ENCODE results near the gene LEFTY1. TPM values are rescaled to one million over a fixed set of nuclear protein-coding genes. Genes with fewer than 3 reads are reported as not detected.
"Not testable (repeated sequence)": the region's sequence is repeated elsewhere in the genome, so short reads cannot be mapped to it uniquely, and the experiment has no call there.

The LEFTY1 gene
- total and polyA plus RNA-seq, 3 experiments from 2014 or later = 0.21 TPM; not detected in 2

- H3K36me3 ChIP-seq (ENCODE audit: insufficient read depth, low read length) = no peaks in the 10 kb centered on the region
- H3K9me3 ChIP-seq (ENCODE audit: low read length) = no peaks in the 10 kb centered on the region
- peaks cover 19% of the 10 kb centered on the region for H3K4me1 ChIP-seq (ENCODE audit: insufficient read depth, low read length)
- Mint-ChIP-seq H3K27ac (peak overlapping the region in 2 of 8 donors; percentile 71 to 79), H3K4me3 (no peak overlapping the region), H3K36me3 (no peaks in the 10 kb centered on the region), H3K4me1 (peaks cover 9 to 12% (median 12%) of the 10 kb centered on the region in 3 donors), H3K27me3 (no peaks in the 10 kb centered on the region), H3K9me3 (no peaks in the 10 kb centered on the region)
- H3K27ac ChIP-seq (ENCODE audit: low read depth, low read length) = peak overlapping the region; percentile 70
- DNase-seq = no peak
- ChIA-PET POLR2A (interaction anchor here (0.7 kb wide), 1 partner anchor 33 kb away, joined by 5 read pairs; no protein-coding TSS in a partner anchor), CTCF (interaction anchor here (1.5 kb wide), 1 partner anchor 14 kb away, joined by 4 read pairs; no protein-coding TSS in a partner anchor)
- no peaks in the 10 kb centered on the region for H3K27me3 ChIP-seq (ENCODE audit: insufficient read depth, low read length, poor library complexity, severe bottlenecking)
- H3K4me3 ChIP-seq (ENCODE audit: low read length) = no peak overlapping the region
Measured at GRCh38 chr1:225930566-225930965, 41.6 kb upstream of the LEFTY1 start.

- H3K4me3 Mint-ChIP-seq = peak overlapping the region in 1 of 7 donors; percentile 10
Measured at GRCh38 chr1:225929462-225929861, 40.5 kb upstream of the LEFTY1 start.

DNA sequence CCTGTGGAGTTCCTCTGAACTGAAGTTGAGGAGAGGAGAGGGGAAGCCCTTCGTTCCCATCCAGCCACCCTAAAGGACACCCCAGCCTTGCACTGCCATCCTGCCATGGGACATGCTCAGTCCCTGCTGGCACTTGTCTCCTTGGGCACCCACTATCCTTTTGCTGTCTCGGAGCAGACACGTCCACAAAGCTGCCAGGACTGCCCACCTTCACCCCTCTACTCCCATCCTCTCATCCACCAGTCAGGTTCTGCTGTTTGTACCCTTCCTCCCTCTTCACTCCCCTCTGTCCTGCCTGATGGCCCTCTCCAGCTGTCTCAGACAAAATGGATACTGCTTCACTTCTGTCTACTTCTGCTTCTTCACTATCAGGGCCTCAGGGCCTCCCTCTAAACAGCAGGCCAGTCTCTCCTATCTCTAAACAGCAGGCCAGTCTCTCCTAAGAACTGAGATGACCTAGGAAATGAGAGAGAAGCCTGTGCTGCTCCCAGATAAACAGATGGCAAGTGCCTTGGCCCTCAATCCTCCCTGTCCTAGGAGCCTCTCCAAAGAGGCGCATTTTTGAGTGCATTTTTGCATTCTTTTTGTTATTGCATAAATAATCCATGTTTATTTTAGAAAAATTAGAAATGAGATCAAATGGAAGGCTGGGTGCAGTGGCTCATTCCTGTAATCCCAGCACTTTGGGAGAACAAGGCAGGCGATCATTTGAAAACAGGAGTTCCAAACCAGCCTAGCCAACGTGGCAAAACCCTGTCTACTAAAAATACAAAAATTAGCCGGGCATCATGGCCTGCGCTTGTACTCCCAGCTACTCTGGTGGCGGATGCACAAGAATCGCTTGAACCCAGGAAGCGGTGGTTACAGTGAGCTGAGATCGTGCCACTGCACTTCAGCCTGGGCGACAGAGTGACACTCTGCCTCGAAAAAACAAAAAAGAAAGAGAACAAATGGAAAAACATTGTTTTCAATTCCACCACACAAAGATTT, 39.5 kb upstream of the LEFTY1 start:
- H3K4me3 Mint-ChIP-seq = peak overlapping the region in 3 of 7 donors; percentile 17 to 44 (median 33)
- POLR2A ChIA-PET = interaction anchor here (1.2 kb wide), 1 partner anchor 150 kb away, joined by 3 read pairs; the partner anchor contains the start of gene SRP9
- peak in 1 of 5 donors; percentile 54 for DNase-seq

More at GRCh38 chr1:225929462-225929861, 40.5 kb upstream of the LEFTY1 start:
- H3K36me3 Mint-ChIP-seq; H3K27me3 ChIP-seq (ENCODE audit: insufficient read depth, low read length, poor library complexity, severe bottlenecking); H3K9me3 Mint-ChIP-seq; H3K4me3 ChIP-seq (ENCODE audit: low read length); H3K36me3 ChIP-seq (ENCODE audit: insufficient read depth, low read length); H3K27me3 Mint-ChIP-seq; H3K9me3 ChIP-seq (ENCODE audit: low read length): not testable (repeated sequence)
- H3K27ac ChIP-seq (ENCODE audit: low read depth, low read length) = peak overlapping the region; percentile 82
- CTCF ChIA-PET = interaction anchor here (0.7 to 1.5 kb wide), 5 partner anchors 13 to 455 kb away, joined by 3 to 4 read pairs (median 3); partner anchors contain the start of gene TMEM63A
- DNase-seq = peak in 1 of 5 donors; percentile 20
- POLR2A ChIA-PET = interaction anchor here (1.2 kb wide), 1 partner anchor 151 kb away, joined by 3 read pairs; the partner anchor contains the start of gene SRP9
- Mint-ChIP-seq H3K27ac (peak overlapping the region in 3 of 8 donors; percentile 26 to 66 (median 57)), H3K4me1 (peaks cover 13 to 20% (median 15%) of the 10 kb centered on the region in 3 donors)
- H3K4me1 ChIP-seq (ENCODE audit: insufficient read depth, low read length) = peaks cover 24% of the 10 kb centered on the region

GRCh38 chr1:225926551-225927113, 37.7 kb upstream of the LEFTY1 start:
- ChIA-PET CTCF (interaction anchor here (1.1 kb wide), 1 partner anchor 10 kb away, joined by 3 read pairs; no protein-coding TSS in a partner anchor), POLR2A (no interaction called here)
- Histone ChIP-seq H3K27ac (ENCODE audit: low read depth, low read length) (peak overlapping the region; percentile 58), H3K4me1 (ENCODE audit: insufficient read depth, low read length) (peaks cover 42% of the 10 kb centered on the region), H3K4me3 (ENCODE audit: low read length) (no peak overlapping the region), H3K9me3 (ENCODE audit: low read length) (no peaks in the 10 kb centered on the region), H3K27me3 (ENCODE audit: insufficient read depth, low read length, poor library complexity, severe bottlenecking) (no peaks in the 10 kb centered on the region), H3K36me3 (ENCODE audit: insufficient read depth, low read length) (peaks cover 7% of the 10 kb centered on the region)
- Mint-ChIP-seq H3K36me3 (peaks cover 0 to 20% (median 0%) of the 10 kb centered on the region in 3 donors), H3K27me3 (no peaks in the 10 kb centered on the region), H3K4me1 (peaks cover 27 to 39% (median 31%) of the 10 kb centered on the region in 3 donors), H3K27ac (peak overlapping the region in 3 of 8 donors; percentile 15 to 69 (median 36)), H3K9me3 (no peaks in the 10 kb centered on the region), H3K4me3 (peak overlapping the region in 2 of 7 donors; percentile 36 to 71)
- no peak for DNase-seq

More for the DNA sequence above, 39.5 kb upstream of the LEFTY1 start:
- H3K36me3 Mint-ChIP-seq = peaks cover 0 to 6% (median 0%) of the 10 kb centered on the region in 3 donors
- no peaks in the 10 kb centered on the region for H3K27me3 ChIP-seq (ENCODE audit: insufficient read depth, low read length, poor library complexity, severe bottlenecking)
- no peak overlapping the region for H3K4me3 ChIP-seq (ENCODE audit: low read length)
- peak overlapping the region; percentile 82 for H3K27ac ChIP-seq (ENCODE audit: low read depth, low read length)
- peak overlapping the region; percentile 56 to 89 (median 78) for H3K27ac Mint-ChIP-seq
- H3K4me1 ChIP-seq (ENCODE audit: insufficient read depth, low read length) = peaks cover 26% of the 10 kb centered on the region
- no peaks in the 10 kb centered on the region for H3K9me3 Mint-ChIP-seq
- peaks cover 18 to 25% (median 20%) of the 10 kb centered on the region in 3 donors for H3K4me1 Mint-ChIP-seq
- no peaks in the 10 kb centered on the region for H3K27me3 Mint-ChIP-seq
- no peaks in the 10 kb centered on the region for H3K9me3 ChIP-seq (ENCODE audit: low read length)
- CTCF ChIA-PET = interaction anchor here (0.7 to 1.0 kb wide), 4 partner anchors 12 to 454 kb away, joined by 3 read pairs; partner anchors contain the start of gene TMEM63A
- H3K36me3 ChIP-seq (ENCODE audit: insufficient read depth, low read length) = no peaks in the 10 kb centered on the region

- peak within 1 kb of the TSS; percentile 92 to 99 (median 95) for H3K4me3 Mint-ChIP-seq
- H3K27me3 Mint-ChIP-seq = no peaks in the 10 kb centered on the region
- H3K36me3 ChIP-seq (ENCODE audit: insufficient read depth, low read length) = peaks cover 20% of the 10 kb centered on the region
- H3K36me3 Mint-ChIP-seq = peaks cover 0 to 43% (median 0%) of the 10 kb centered on the region in 3 donors
- no peaks in the 10 kb centered on the region for H3K9me3 ChIP-seq (ENCODE audit: low read length)
- H3K27me3 ChIP-seq (ENCODE audit: insufficient read depth, low read length, poor library complexity, severe bottlenecking) = no peaks in the 10 kb centered on the region
- H3K4me3 ChIP-seq (ENCODE audit: low read length) = peak within 1 kb of the TSS; percentile 99
- no peaks in the 10 kb centered on the region for H3K9me3 Mint-ChIP-seq
- H3K27ac Mint-ChIP-seq = peak within 1 kb of the TSS; percentile 76 to 98 (median 94)
- DNase-seq = peak; percentile 91 to 96 (median 94)
- ChIA-PET POLR2A (interaction anchor here (0.7 to 2.6 kb wide), 12 partner anchors 11 to 146 kb away, joined by 3 to 27 read pairs (median 4); partner anchors contain the start of genes H3-3A, SDE2, SRP9 and TMEM63A), CTCF (interaction anchor here (1.0 to 3.7 kb wide), 14 partner anchors 10 to 479 kb away, joined by 3 to 18 read pairs (median 3); partner anchors contain the start of genes SRP9 and TMEM63A)
- peaks cover 61% of the 10 kb centered on the region for H3K4me1 ChIP-seq (ENCODE audit: insufficient read depth, low read length)
- H3K27ac ChIP-seq (ENCODE audit: low read depth, low read length) = peak within 1 kb of the TSS; percentile 96
- peaks cover 30 to 55% (median 40%) of the 10 kb centered on the region in 3 donors for H3K4me1 Mint-ChIP-seq
Measured at GRCh38 chr1:225923692-225924555, 35.0 kb upstream of the LEFTY1 start, which contains the start of gene PYCR2. Gene PYCR2, minus strand, starts transcription at chr1:225924250. Its CDS starts 140 bp downstream, at chr1:225924110.

GRCh38 chr1:225923381-225923691, 34.4 kb upstream of the LEFTY1 start:
- Mint-ChIP-seq H3K4me3 (peak overlapping the region; percentile 92 to 99 (median 95)), H3K27ac (peak overlapping the region; percentile 76 to 98 (median 94)), H3K27me3 (no peaks in the 10 kb centered on the region), H3K36me3 (peaks cover 0 to 48% (median 0%) of the 10 kb centered on the region in 3 donors), H3K9me3 (no peaks in the 10 kb centered on the region), H3K4me1 (peaks cover 25 to 49% (median 34%) of the 10 kb centered on the region in 3 donors)
- DNase-seq = no peak
- peak overlapping the region; percentile 96 for H3K27ac ChIP-seq (ENCODE audit: low read depth, low read length)
- H3K36me3 ChIP-seq (ENCODE audit: insufficient read depth, low read length) = peaks cover 20% of the 10 kb centered on the region
- peak overlapping the region; percentile 99 for H3K4me3 ChIP-seq (ENCODE audit: low read length)
- H3K9me3 ChIP-seq (ENCODE audit: low read length) = no peaks in the 10 kb centered on the region
- no peaks in the 10 kb centered on the region for H3K27me3 ChIP-seq (ENCODE audit: insufficient read depth, low read length, poor library complexity, severe bottlenecking)
- ChIA-PET CTCF (interaction anchor here (1.0 to 3.7 kb wide), 9 partner anchors 9 to 462 kb away, joined by 3 to 18 read pairs (median 3); partner anchors contain the start of genes SRP9 and TMEM63A), POLR2A (interaction anchor here (0.5 to 2.6 kb wide), 9 partner anchors 26 to 265 kb away, joined by 3 to 27 read pairs (median 7); partner anchors contain the start of genes H3-3A, SDE2, SRP9 and TMEM63A)
- H3K4me1 ChIP-seq (ENCODE audit: insufficient read depth, low read length) = peaks cover 55% of the 10 kb centered on the region
